Tibial nerve (tissue), 4 donors: ENCODE data around the gene CHN1.

Source experiments
- EP300 ChIP-seq, 2 donors: sonication (generic); formaldehyde crosslinking; IDR thresholded peaks; one replicate each; pipeline ENCODE4 v1.6.1; 2017; ENCODE audit warnings: antibody characterized with exemption in 2 of 2, mild to moderate bottlenecking in 1 of 2
- TF ChIP-seq, protein P1 (sequence below), 5 experiments: fragments of 200-600 bp in 3 of 5; fragments of 450-650 bp in 2 of 5; sonication (generic) in 3 of 5; IDR thresholded peaks; one replicate each; pipeline ENCODE4 v1.5.1; 2016 to 2019; ENCODE audit warnings: antibody characterized with exemption in 5 of 5, mild to moderate bottlenecking in 3 of 5, moderate library complexity in 2 of 5

DNA sequence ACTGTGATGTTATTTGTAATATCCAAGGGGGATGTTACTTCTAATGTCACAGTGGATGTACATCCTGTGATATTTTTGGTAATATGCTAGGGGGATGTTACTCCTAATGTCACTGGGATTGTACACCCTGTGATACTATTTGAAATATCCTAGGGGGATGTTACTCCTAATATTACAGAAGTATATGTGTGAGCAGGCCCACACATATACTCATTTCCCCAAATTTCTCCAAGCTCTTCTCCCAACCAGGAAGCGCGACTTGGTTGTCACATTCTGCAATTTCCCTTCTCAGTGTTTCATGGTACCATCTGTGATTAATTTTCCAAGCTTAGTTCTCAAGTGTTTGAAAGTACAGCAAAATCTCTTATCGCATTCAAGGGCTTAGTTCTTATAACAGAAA, 29.5 kb upstream of the CHN1 start:
- TF ChIP-seq EP300 (IDR thresholded peaks at IDR 0.05): no peak
- TF ChIP-seq, protein P1, sequence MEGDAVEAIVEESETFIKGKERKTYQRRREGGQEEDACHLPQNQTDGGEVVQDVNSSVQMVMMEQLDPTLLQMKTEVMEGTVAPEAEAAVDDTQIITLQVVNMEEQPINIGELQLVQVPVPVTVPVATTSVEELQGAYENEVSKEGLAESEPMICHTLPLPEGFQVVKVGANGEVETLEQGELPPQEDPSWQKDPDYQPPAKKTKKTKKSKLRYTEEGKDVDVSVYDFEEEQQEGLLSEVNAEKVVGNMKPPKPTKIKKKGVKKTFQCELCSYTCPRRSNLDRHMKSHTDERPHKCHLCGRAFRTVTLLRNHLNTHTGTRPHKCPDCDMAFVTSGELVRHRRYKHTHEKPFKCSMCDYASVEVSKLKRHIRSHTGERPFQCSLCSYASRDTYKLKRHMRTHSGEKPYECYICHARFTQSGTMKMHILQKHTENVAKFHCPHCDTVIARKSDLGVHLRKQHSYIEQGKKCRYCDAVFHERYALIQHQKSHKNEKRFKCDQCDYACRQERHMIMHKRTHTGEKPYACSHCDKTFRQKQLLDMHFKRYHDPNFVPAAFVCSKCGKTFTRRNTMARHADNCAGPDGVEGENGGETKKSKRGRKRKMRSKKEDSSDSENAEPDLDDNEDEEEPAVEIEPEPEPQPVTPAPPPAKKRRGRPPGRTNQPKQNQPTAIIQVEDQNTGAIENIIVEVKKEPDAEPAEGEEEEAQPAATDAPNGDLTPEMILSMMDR (IDR thresholded peaks at IDR 0.05): no peak
